HG02943 (cell line): ENCODE data around the gene PLS3.
"Not testable (repeated sequence)": the region's sequence is repeated elsewhere in the genome, so short reads cannot be mapped to it uniquely, and the experiment has no call there.

Source experiments
- ATAC-seq: cut with Tn5 transposase; IDR thresholded peaks from one replicate; pipeline ENCODE4 v1.9.1; 2021; ENCODE audit warnings: mild to moderate bottlenecking, low read depth, moderate library complexity; ENCODE audit not compliant: unreplicated experiment

PLS3 gene

GRCh38 chrX:115560978-115561604 lies at the start of gene PLS3:
Gene PLS3 (plus strand): TSS chrX:115561174. CDS start chrX:115610251, 49,077 bp downstream.
- ATAC-seq: no peak

- no peak for ATAC-seq
Measured at GRCh38 chrX:115518113-115518512, 42.9 kb upstream of the PLS3 start.

- no peak for ATAC-seq
Measured at GRCh38 chrX:115521741-115522140, 39.2 kb upstream of the PLS3 start.

GRCh38 chrX:115522952-115523351 lies 38.0 kb upstream of the PLS3 start:
- ATAC-seq: no peak

GRCh38 chrX:115525486-115525885 lies 35.5 kb upstream of the PLS3 start:
- ATAC-seq: no peak

GRCh38 chrX:115531818-115532403 lies 29.1 kb upstream of the PLS3 start:
- ATAC-seq: no peak

- no peak for ATAC-seq
Measured at GRCh38 chrX:115533485-115533884, 27.5 kb upstream of the PLS3 start.

GRCh38 chrX:115534383-115534782 lies 26.6 kb upstream of the PLS3 start:
- no peak for ATAC-seq

- no peak for ATAC-seq
Measured at GRCh38 chrX:115535421-115535820, 25.6 kb upstream of the PLS3 start.

- ATAC-seq: no peak
Measured at GRCh38 chrX:115535844-115536243, 25.1 kb upstream of the PLS3 start.

GRCh38 chrX:115539841-115540240 lies 21.1 kb upstream of the PLS3 start:
- ATAC-seq: no peak

GRCh38 chrX:115541045-115541444 lies 19.9 kb upstream of the PLS3 start:
- not testable (repeated sequence) for ATAC-seq

- ATAC-seq: no peak
Measured at GRCh38 chrX:115547448-115547847, 13.5 kb upstream of the PLS3 start.

GRCh38 chrX:115549008-115549407 lies 12.0 kb upstream of the PLS3 start:
- no peak for ATAC-seq

- ATAC-seq: no peak
Measured at GRCh38 chrX:115553171-115553570, 7.8 kb upstream of the PLS3 start.

GRCh38 chrX:115559672-115560071 lies 1.3 kb upstream of the PLS3 start:
- ATAC-seq: no peak

- no peak for ATAC-seq
Measured at GRCh38 chrX:115560211-115560977, 580 bp upstream of the PLS3 start.

- no peak for ATAC-seq
Measured at GRCh38 chrX:115561605-115562479, 868 bp downstream of the PLS3 start.

GRCh38 chrX:115562480-115562847 lies 1.5 kb downstream of the PLS3 start:
- no peak for ATAC-seq

- ATAC-seq: no peak
Measured at GRCh38 chrX:115563633-115564162, 2.7 kb downstream of the PLS3 start.

GRCh38 chrX:115564243-115564642 lies 3.3 kb downstream of the PLS3 start:
- ATAC-seq: no peak
